ENCODE data around the gene GNAZ.

Gene GNAZ

GRCh38 chr22:23098718-23099530, 28.6 kb downstream of the GNAZ start:
- DNase-seq, result peak; percentile 29 to 80
- TF ChIP-seq, protein P1, sequence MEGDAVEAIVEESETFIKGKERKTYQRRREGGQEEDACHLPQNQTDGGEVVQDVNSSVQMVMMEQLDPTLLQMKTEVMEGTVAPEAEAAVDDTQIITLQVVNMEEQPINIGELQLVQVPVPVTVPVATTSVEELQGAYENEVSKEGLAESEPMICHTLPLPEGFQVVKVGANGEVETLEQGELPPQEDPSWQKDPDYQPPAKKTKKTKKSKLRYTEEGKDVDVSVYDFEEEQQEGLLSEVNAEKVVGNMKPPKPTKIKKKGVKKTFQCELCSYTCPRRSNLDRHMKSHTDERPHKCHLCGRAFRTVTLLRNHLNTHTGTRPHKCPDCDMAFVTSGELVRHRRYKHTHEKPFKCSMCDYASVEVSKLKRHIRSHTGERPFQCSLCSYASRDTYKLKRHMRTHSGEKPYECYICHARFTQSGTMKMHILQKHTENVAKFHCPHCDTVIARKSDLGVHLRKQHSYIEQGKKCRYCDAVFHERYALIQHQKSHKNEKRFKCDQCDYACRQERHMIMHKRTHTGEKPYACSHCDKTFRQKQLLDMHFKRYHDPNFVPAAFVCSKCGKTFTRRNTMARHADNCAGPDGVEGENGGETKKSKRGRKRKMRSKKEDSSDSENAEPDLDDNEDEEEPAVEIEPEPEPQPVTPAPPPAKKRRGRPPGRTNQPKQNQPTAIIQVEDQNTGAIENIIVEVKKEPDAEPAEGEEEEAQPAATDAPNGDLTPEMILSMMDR (IDR thresholded peaks at IDR 0.05), result no peak
- no peak overlapping the region for H3K4me3 ChIP-seq
- no peaks in the 10 kb centered on the region for H3K9me3 ChIP-seq
- H3K27me3 ChIP-seq, result no peaks in the 10 kb centered on the region
- peak overlapping the region; percentile 64 to 71 for H3K27ac ChIP-seq
- intact Hi-C loops (cut with DNase I; ENCODE audit: low total_unique reads), result no loop called here
- peaks cover 0 to 20% (median 18%) of the 10 kb centered on the region in 4 donors for H3K4me1 ChIP-seq
- no peaks in the 10 kb centered on the region for H3K36me3 ChIP-seq

- Histone ChIP-seq H3K27ac (peak overlapping the region; percentile 64 to 71), H3K4me3 (no peak overlapping the region), H3K27me3 (no peaks in the 10 kb centered on the region), H3K9me3 (no peaks in the 10 kb centered on the region), H3K36me3 (no peaks in the 10 kb centered on the region), H3K4me1 (peaks cover 0 to 20% (median 18%) of the 10 kb centered on the region in 4 donors)
- intact Hi-C loops (cut with DNase I; ENCODE audit: low total_unique reads), result no loop called here
- DNase-seq, result no peak
- TF ChIP-seq, protein P1 (IDR thresholded peaks at IDR 0.05), result no peak
Measured at GRCh38 chr22:23099531-23099804, 29.1 kb downstream of the GNAZ start.

DNA sequence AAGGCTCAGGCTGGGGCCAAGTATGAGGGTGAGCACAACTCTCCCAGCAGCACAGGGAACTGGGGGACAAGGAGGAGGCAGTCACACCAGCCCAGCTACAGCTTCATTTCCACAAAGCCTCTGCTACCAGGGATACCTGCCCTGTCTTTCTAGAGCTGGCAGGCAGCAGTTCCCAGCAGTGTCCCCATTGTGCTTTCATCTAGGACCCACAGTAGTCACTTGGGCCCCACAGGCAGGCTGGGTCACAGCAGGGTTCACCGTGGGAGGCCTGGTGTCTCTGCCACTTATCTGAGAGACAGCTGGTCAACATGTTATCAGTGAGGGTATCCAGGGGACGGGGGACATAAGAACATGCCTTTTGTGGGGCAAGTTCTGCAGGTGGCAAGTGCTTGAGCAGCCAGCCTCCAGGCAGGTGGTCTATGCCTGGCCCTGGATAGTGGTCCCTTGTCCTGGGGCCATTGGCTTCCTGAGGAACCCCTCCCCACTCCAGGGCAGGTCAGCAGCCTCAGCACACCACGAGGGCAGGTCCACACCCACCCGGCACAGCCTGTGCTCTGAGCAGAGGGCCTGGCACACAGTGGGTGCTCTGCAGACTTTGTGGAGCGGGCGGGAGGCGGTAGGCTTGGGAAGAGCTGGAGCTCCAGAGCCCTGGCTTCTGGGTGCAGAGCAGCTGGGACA, 29.9 kb downstream of the GNAZ start:
- H3K4me3 ChIP-seq, result no peak overlapping the region
- H3K9me3 ChIP-seq, result no peaks in the 10 kb centered on the region
- TF ChIP-seq, protein P1 (IDR thresholded peaks at IDR 0.05), result no peak
- H3K27me3 ChIP-seq, result no peaks in the 10 kb centered on the region
- no peak for DNase-seq
- H3K36me3 ChIP-seq, result no peaks in the 10 kb centered on the region
- intact Hi-C loops (cut with DNase I; ENCODE audit: low total_unique reads), result no loop called here
- no peak overlapping the region for H3K27ac ChIP-seq
- H3K4me1 ChIP-seq, result peaks cover 0 to 20% (median 18%) of the 10 kb centered on the region in 4 donors

DNA sequence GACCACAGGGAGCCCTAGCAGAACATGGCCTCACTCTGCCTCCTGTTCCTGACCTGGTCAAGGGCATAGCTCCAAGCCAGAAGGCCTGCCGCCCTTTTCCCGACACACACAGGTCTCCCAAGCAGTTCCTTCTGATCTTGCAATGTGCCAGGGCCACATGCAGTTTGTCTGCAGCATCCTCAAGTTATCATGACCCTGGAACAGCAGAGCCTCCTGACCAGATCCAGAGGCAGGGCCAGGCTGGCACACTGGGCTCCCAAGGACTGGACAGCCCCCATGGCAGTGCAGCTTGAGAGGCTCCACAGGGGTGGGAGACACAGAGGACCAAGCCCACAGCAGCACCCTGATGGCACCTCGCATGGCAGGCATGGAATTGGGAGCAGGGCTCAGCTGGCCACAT, 31.2 kb downstream of the GNAZ start:
- no peaks in the 10 kb centered on the region for H3K36me3 ChIP-seq
- H3K4me1 ChIP-seq, result peaks cover 0 to 20% (median 18%) of the 10 kb centered on the region in 4 donors
- no peak for DNase-seq
- H3K27me3 ChIP-seq, result no peaks in the 10 kb centered on the region
- H3K27ac ChIP-seq, result no peak overlapping the region
- no peaks in the 10 kb centered on the region for H3K9me3 ChIP-seq
- intact Hi-C loops (cut with DNase I; ENCODE audit: low total_unique reads), result no loop called here
- TF ChIP-seq, protein P1 (IDR thresholded peaks at IDR 0.05), result no peak
- H3K4me3 ChIP-seq, result no peak overlapping the region

DNA sequence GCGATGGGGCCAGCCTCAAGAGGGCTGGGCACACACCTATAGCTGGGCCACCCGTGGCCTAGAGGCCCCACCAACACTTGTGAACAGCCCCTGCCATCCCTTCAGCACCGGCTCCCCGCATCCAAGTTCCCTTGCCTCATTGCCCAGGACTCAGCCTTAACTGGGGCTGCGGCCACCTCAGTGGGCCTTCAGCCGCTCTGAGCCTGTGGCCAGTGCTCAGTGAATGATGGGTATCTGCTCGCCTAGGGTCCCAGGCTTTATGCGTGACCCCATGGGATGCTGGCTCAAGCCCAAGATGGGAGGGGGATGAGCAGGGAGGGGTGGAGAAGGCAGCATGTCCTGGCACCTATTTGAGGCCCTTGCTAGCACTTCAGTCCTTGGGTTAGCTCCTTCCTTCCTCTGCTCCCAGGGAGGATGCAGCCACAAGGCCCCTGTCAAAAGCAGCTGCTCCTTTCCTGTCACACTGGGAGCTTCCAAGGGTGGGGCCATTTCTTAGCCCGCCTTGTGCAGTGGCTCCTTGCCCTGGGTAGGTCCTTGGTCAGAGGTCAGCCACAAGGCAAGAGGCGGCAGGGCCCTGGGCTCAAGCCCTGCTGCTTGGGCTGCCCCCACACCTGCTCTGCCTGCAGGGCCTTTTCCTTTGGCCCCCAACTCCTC, 31.8 kb downstream of the GNAZ start:
- intact Hi-C loops (cut with DNase I; ENCODE audit: low total_unique reads), result no loop called here
- H3K36me3 ChIP-seq, result no peaks in the 10 kb centered on the region
- TF ChIP-seq, protein P1 (IDR thresholded peaks at IDR 0.05), result no peak
- H3K4me1 ChIP-seq, result peaks cover 0 to 20% (median 18%) of the 10 kb centered on the region in 4 donors
- no peak overlapping the region for H3K27ac ChIP-seq
- DNase-seq, result no peak
- no peak overlapping the region for H3K4me3 ChIP-seq
- no peaks in the 10 kb centered on the region for H3K9me3 ChIP-seq
- no peaks in the 10 kb centered on the region for H3K27me3 ChIP-seq

All from tibial artery (tissue), 4 donors.